GM19395 (cell line): Measurements from ENCODE around the gene BCAR3.

Experiments used
- ATAC-seq: cut with Tn5 transposase; IDR thresholded peaks from one replicate; pipeline ENCODE4 v1.9.1; 2021; ENCODE audit warnings: mild to moderate bottlenecking, moderate library complexity; ENCODE audit not compliant: unreplicated experiment

The BCAR3 gene

GRCh38 chr1:93516164-93516563 is 165.5 kb downstream of the BCAR3 start:
- ATAC-seq, result no peak
